Stimulated activated CD4-positive, alpha-beta T cell treated with anti-CD3 and anti-CD28 coated beads, TNF-alpha, amount 100 ng/mL, for 4 hours (primary cell): Measurements from ENCODE around the gene COX7C.

ENCODE experiments used
- DNase-seq, 3 experiments: peaks; one replicate each; pipeline ENCODE4 v3.0.0-alpha.2; 2020; ENCODE audit warnings: low read depth in 3 of 3

Gene COX7C

GRCh38 chr5:86664173-86664572 lies 46.4 kb downstream of the COX7C start:
- DNase-seq, result no peak

- DNase-seq, result no peak
Observed at GRCh38 chr5:86665984-86666760, 48.4 kb downstream of the COX7C start.

GRCh38 chr5:86666981-86667380 lies 49.2 kb downstream of the COX7C start:
- DNase-seq, result no peak
